CD4-positive, alpha-beta T cell (primary cell): ENCODE data around the gene NCOA4. TPM values are rescaled to one million over a fixed set of nuclear protein-coding genes. Genes with fewer than 3 reads are reported as not detected.
A peak's percentile ranks its signal among the peaks of the same experiment; 100 is the strongest.

ENCODE experiments used
- ATAC-seq: fragments of 200-7000 bp; cut with Tn5 transposase; one replicate; pipeline ENCODE4 v1.10.0; 2022; ENCODE audit warnings: mild to moderate bottlenecking; ENCODE audit not compliant: poor library complexity
- CTCF ChIA-PET: fragments of 350-600 bp; sonication (Branson Sonifier 250); formaldehyde crosslinking; loops from one replicate; lab custom pipeline; 2021; ENCODE audit warnings: antibody characterized with exemption, inconsistent platforms; lab: Charles Lee
- POLR2A ChIA-PET: fragments of 350-600 bp; sonication (Branson Sonifier 250); formaldehyde crosslinking; loops from one replicate; lab custom pipeline; 2021; ENCODE audit warnings: antibody characterized with exemption, inconsistent platforms; lab: Charles Lee
- DNase-seq, 14 experiments: peaks; one replicate each; pipeline ENCODE4 v3.0.0-alpha.2; 2013 to 2020; ENCODE audit warnings: mixed read lengths in 2 of 14
- H3K27ac ChIP-seq, 2 donors: one replicate each; pipeline versions ENCODE4 v1.5.1 to v1.7.0; 2013; ENCODE audit warnings: low read length in 2 of 2, low read depth in 1 of 2, mild to moderate bottlenecking in 1 of 2
- H3K27me3 ChIP-seq, 2 experiments: 1 replicate in 1 of 2; 2 replicates in 1 of 2; pipeline versions ENCODE4 v1.6.1 to v1.7.0; 2013; ENCODE audit warnings: low read length in 2 of 2, control low read depth in 1 of 2, mild to moderate bottlenecking in 1 of 2, moderate library complexity in 1 of 2; ENCODE audit not compliant: insufficient read depth in 2 of 2, control insufficient read depth in 1 of 2
- H3K36me3 ChIP-seq: one replicate; pipeline ENCODE4 v1.6.1; 2013; ENCODE audit warnings: low read length, control low read depth; ENCODE audit not compliant: insufficient read depth
- H3K4me1 ChIP-seq: one replicate; pipeline ENCODE4 v1.6.1; 2013; ENCODE audit warnings: low read length, control low read depth; ENCODE audit not compliant: insufficient read depth
- H3K4me3 ChIP-seq: one replicate; pipeline ENCODE4 v1.5.1; 2013; ENCODE audit warnings: mild to moderate bottlenecking, low read length, moderate library complexity
- H3K9me3 ChIP-seq, 2 experiments: 1 replicate in 1 of 2; 2 replicates in 1 of 2; pipeline versions ENCODE4 v1.6.1 to v1.7.0; 2013; ENCODE audit warnings: low read length in 2 of 2, mild to moderate bottlenecking in 2 of 2, control low read depth in 1 of 2, moderate library complexity in 1 of 2; ENCODE audit not compliant: control insufficient read depth in 1 of 2, insufficient read depth in 1 of 2
- H3K27ac Mint-ChIP-seq: one replicate; pipeline ENCODE4 v1.8.0; 2020; ENCODE audit warnings: mixed read lengths
- H3K27me3 Mint-ChIP-seq: one replicate; pipeline ENCODE4 v1.8.0; 2021; ENCODE audit warnings: mixed read lengths
- H3K36me3 Mint-ChIP-seq: one replicate; pipeline ENCODE4 v1.8.0; 2021; ENCODE audit warnings: low read depth, mixed read lengths
- H3K4me1 Mint-ChIP-seq: one replicate; pipeline ENCODE4 v1.8.0; 2021; ENCODE audit warnings: low read depth, mixed read lengths
- H3K4me3 Mint-ChIP-seq: one replicate; pipeline ENCODE4 v1.8.0; 2020; ENCODE audit warnings: mild to moderate bottlenecking, mixed read lengths
- H3K9me3 Mint-ChIP-seq: one replicate; pipeline ENCODE4 v1.8.0; 2020; ENCODE audit warnings: mixed read lengths
- intact Hi-C, 2 experiments: fragments of 100-400 bp; cut with DNase I in 1 of 2; cut with micrococcal nuclease in 1 of 2; formaldehyde crosslinking; loops; one replicate each; pipeline versions ENCODE4 v1.15.1 to v1.9.0; 2023 to 2025; cut with DNase I, micrococcal nuclease
- total RNA-seq, 174 experiments: library from RNA in 2 of 174; stranded (reverse) in 2 of 174; gene quantifications; one replicate each; pipeline ENCODE4 v1.2.3 and lab custom pipeline; 2021 to 2026
- TF ChIP-seq, protein P1 (sequence below): fragments of 200-600 bp; IDR thresholded peaks from one replicate; pipeline ENCODE4 v1.8.0; 2022; ENCODE audit warnings: antibody characterized with exemption, mild to moderate bottlenecking

Gene NCOA4
- total RNA-seq, 2 experiments from 2014 or later: 41.0 to 42.9 TPM

- H3K4me1 Mint-ChIP-seq: peaks cover 95% of the 10 kb centered on the region
- ChIA-PET CTCF (interaction anchor here (0.5 kb wide), 1 partner anchor 77 kb away, joined by 5 read pairs; no protein-coding TSS in a partner anchor), POLR2A (no interaction called here)
- TF ChIP-seq, protein P1, sequence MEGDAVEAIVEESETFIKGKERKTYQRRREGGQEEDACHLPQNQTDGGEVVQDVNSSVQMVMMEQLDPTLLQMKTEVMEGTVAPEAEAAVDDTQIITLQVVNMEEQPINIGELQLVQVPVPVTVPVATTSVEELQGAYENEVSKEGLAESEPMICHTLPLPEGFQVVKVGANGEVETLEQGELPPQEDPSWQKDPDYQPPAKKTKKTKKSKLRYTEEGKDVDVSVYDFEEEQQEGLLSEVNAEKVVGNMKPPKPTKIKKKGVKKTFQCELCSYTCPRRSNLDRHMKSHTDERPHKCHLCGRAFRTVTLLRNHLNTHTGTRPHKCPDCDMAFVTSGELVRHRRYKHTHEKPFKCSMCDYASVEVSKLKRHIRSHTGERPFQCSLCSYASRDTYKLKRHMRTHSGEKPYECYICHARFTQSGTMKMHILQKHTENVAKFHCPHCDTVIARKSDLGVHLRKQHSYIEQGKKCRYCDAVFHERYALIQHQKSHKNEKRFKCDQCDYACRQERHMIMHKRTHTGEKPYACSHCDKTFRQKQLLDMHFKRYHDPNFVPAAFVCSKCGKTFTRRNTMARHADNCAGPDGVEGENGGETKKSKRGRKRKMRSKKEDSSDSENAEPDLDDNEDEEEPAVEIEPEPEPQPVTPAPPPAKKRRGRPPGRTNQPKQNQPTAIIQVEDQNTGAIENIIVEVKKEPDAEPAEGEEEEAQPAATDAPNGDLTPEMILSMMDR: no peak
- H3K9me3 ChIP-seq: no peaks in the 10 kb centered on the region
- H3K27ac ChIP-seq: no peak overlapping the region
- ATAC-seq (no peak), DNase-seq (no peak)
- H3K4me1 ChIP-seq: peaks cover 62% of the 10 kb centered on the region
- no peaks in the 10 kb centered on the region for H3K27me3 ChIP-seq
- H3K36me3 ChIP-seq: peaks cover 4% of the 10 kb centered on the region
- intact Hi-C loops: loop anchor here in 1 of 2 experiments (5.0 kb wide), 2 partner anchors 38 to 793 kb away; no protein-coding TSS in a partner anchor
- H3K9me3 Mint-ChIP-seq: no peaks in the 10 kb centered on the region
- H3K27me3 Mint-ChIP-seq: no peaks in the 10 kb centered on the region
- H3K36me3 Mint-ChIP-seq: peaks cover 34% of the 10 kb centered on the region
- no peak overlapping the region for H3K4me3 ChIP-seq
- H3K27ac Mint-ChIP-seq: peak overlapping the region; percentile 75
- peak overlapping the region; percentile 81 for H3K4me3 Mint-ChIP-seq
Observed at GRCh38 chr10:46024948-46025347, 5.5 kb downstream of the NCOA4 start.

DNA sequence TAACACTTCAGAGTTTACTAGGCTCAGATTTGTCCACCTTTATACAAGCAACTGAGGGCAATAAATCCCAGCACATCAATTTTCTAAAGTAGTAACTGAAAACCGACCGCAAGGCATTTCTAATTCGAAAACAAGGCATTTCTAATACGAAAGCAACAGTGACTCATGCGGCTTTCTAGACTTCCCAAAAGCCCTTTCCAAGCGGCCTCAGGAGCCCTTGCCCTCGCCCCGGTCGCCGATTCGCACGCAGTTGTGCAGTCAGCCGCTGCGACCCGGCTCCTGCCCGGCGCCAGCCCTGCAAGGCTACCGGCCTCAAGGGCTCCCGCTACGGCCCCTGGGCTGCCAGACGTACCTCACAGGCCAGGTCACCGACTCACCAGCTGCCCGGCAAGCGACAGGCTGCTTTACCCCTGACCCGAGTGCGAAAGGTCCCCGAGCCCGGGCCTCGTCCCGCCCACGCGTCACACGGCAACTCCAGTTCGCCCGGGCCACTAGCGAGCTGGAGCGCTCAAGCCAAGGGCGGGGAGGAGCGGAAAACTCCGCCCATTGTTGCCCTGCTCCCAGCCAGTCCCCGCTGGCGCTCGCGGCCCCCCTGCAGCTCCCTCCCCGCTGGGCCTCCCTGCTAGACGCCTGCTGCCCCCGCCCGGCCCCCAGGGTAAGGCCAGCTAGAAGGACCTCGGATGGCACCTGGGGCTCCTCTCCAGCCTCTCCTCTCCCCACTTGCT, 7.3 kb downstream of the NCOA4 start:
- Mint-ChIP-seq H3K4me1 (peaks cover 95% of the 10 kb centered on the region), H3K36me3 (peaks cover 23% of the 10 kb centered on the region)
- peak; percentile 94 for ATAC-seq

DNA sequence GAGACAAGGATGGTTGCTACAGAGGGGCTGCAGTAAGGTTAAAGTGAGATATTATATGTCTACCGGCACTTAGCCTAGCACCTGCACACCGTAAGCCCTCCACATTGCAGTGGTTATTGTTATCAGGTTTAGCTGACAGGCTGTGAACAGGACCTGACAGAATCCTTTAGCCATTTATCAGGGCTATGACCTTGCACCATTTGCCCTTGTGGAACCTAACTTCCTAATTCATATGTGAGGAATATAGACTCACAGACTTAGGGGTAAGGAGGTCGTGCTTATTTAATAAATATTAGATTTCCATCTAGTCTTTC, 10.1 kb downstream of the NCOA4 start:
- ChIA-PET POLR2A (interaction anchor here (1.7 to 2.9 kb wide), 2 partner anchors 9 to 16 kb away, joined by 4 to 16 read pairs; partner anchors contain the start of gene NCOA4), CTCF (interaction anchor here (0.8 kb wide), 1 partner anchor 8 kb away, joined by 3 read pairs; no protein-coding TSS in a partner anchor)
- Mint-ChIP-seq H3K9me3 (no peaks in the 10 kb centered on the region), H3K27ac (peak overlapping the region; percentile 75), H3K27me3 (no peaks in the 10 kb centered on the region), H3K4me1 (peaks cover 83% of the 10 kb centered on the region), H3K36me3 (peaks cover 18% of the 10 kb centered on the region), H3K4me3 (peak overlapping the region; percentile 32)
- H3K9me3 ChIP-seq: no peaks in the 10 kb centered on the region
- intact Hi-C loops: no loop called here
- peaks cover 44% of the 10 kb centered on the region for H3K4me1 ChIP-seq
- ATAC-seq (no peak), DNase-seq (no peak)
- no peaks in the 10 kb centered on the region for H3K27me3 ChIP-seq
- TF ChIP-seq, protein P1: no peak
- peak overlapping the region in 1 of 2 donors; percentile 7 for H3K27ac ChIP-seq
- H3K36me3 ChIP-seq: peaks cover 17% of the 10 kb centered on the region
- H3K4me3 ChIP-seq: peak overlapping the region; percentile 6

More for the DNA sequence above, 7.3 kb downstream of the NCOA4 start:
- H3K36me3 ChIP-seq: peaks cover 7% of the 10 kb centered on the region
- H3K9me3 Mint-ChIP-seq: no peaks in the 10 kb centered on the region
- peak overlapping the region; percentile 3 to 20 for H3K27ac ChIP-seq
- H3K27me3 ChIP-seq: no peaks in the 10 kb centered on the region
- H3K27me3 Mint-ChIP-seq: no peaks in the 10 kb centered on the region
- H3K27ac Mint-ChIP-seq: peak overlapping the region; percentile 75
- peak; percentile 57 to 92 (median 72) for DNase-seq
- intact Hi-C loops: no loop called here
- CTCF ChIA-PET: interaction anchor here (1.0 kb wide), 1 partner anchor 40 kb away, joined by 3 read pairs; no protein-coding TSS in a partner anchor
- TF ChIP-seq, protein P1: no peak
- H3K4me3 Mint-ChIP-seq: peak overlapping the region; percentile 81
- H3K4me1 ChIP-seq: peaks cover 58% of the 10 kb centered on the region
- H3K4me3 ChIP-seq: peak overlapping the region; percentile 63
- no peaks in the 10 kb centered on the region for H3K9me3 ChIP-seq
- POLR2A ChIA-PET: interaction anchor here (0.6 kb wide), 1 partner anchor 51 kb away, joined by 3 read pairs; the partner anchor contains the start of gene TIMM23
